Activated CD4-positive, alpha-beta T cell treated with anti-CD3 and anti-CD28 coated beads for 36 hours (primary cell): ENCODE results near the gene MATN1. TPM values are rescaled to one million over a fixed set of nuclear protein-coding genes. Genes with fewer than 3 reads are reported as not detected.

ENCODE experiments used
- ATAC-seq: fragments of 200-7000 bp; cut with Tn5 transposase; one replicate; pipeline ENCODE4 v1.10.0; 2021; ENCODE audit warnings: mild to moderate bottlenecking, moderate library complexity
- CTCF ChIA-PET: fragments of 350-600 bp; sonication (Branson Sonifier 250); formaldehyde crosslinking; loops from one replicate; lab custom pipeline; 2021; ENCODE audit warnings: antibody characterized with exemption; lab: Charles Lee
- POLR2A ChIA-PET: fragments of 350-600 bp; sonication (Branson Sonifier 250); formaldehyde crosslinking; loops from one replicate; lab custom pipeline; 2021; ENCODE audit warnings: antibody characterized with exemption, inconsistent platforms; lab: Charles Lee
- DNase-seq: peaks from one replicate; pipeline ENCODE4 v3.0.0-alpha.2; 2020
- H3K27ac Mint-ChIP-seq: one replicate; pipeline ENCODE4 v1.8.0; 2021; ENCODE audit warnings: mixed read lengths
- H3K27me3 Mint-ChIP-seq: one replicate; pipeline ENCODE4 v1.8.0; 2021; ENCODE audit warnings: mixed read lengths
- H3K36me3 Mint-ChIP-seq: one replicate; pipeline ENCODE4 v1.8.0; 2021; ENCODE audit warnings: low read depth, mixed read lengths
- H3K4me1 Mint-ChIP-seq: one replicate; pipeline ENCODE4 v1.8.0; 2021; ENCODE audit warnings: mixed read lengths
- H3K4me3 Mint-ChIP-seq: one replicate; pipeline ENCODE4 v1.8.0; 2021; ENCODE audit warnings: mild to moderate bottlenecking, moderate library complexity, mixed read lengths
- H3K9me3 Mint-ChIP-seq: one replicate; pipeline ENCODE4 v1.8.0; 2021; ENCODE audit warnings: low read depth, mixed read lengths
- intact Hi-C, 2 experiments: fragments of 100-400 bp; cut with DNase I in 1 of 2; cut with micrococcal nuclease in 1 of 2; formaldehyde crosslinking; loops; one replicate each; pipeline versions ENCODE4 v1.14.2 to v1.15.1; 2022 to 2024; cut with DNase I, micrococcal nuclease
- total RNA-seq, 2 experiments: library from RNA; stranded (reverse); gene quantifications; one replicate each; pipeline ENCODE4 v1.2.3, GENCODE V29; 2021

The MATN1 gene
- total RNA-seq, 2 experiments from 2014 or later: 0.32 to 0.43 TPM

GRCh38 chr1:30707412-30708360 is 15.7 kb downstream of the MATN1 start:
- intact Hi-C loops: loop anchor here (1.0 to 5.0 kb wide), 7 partner anchors 295 to 1471 kb away; partner anchors contain the start of gene PTPRU (in 1 of the 2)
- ChIA-PET CTCF (interaction anchor here (0.6 to 1.6 kb wide), 9 partner anchors 8 to 1473 kb away, joined by 3 to 5 read pairs (median 3); no protein-coding TSS in a partner anchor), POLR2A (no interaction called here)
- H3K4me3 Mint-ChIP-seq: no peak overlapping the region
- DNase-seq (peak; percentile 84), ATAC-seq (peak; percentile 91)
- H3K36me3 Mint-ChIP-seq: no peaks in the 10 kb centered on the region
- H3K4me1 Mint-ChIP-seq: no peaks in the 10 kb centered on the region
- peaks cover 2% of the 10 kb centered on the region for H3K27me3 Mint-ChIP-seq
- no peaks in the 10 kb centered on the region for H3K9me3 Mint-ChIP-seq
- H3K27ac Mint-ChIP-seq: no peak overlapping the region

- no peak for ATAC-seq
- ChIA-PET POLR2A (no interaction called here), CTCF (interaction anchor here (1.3 to 1.4 kb wide), 2 partner anchors 9 to 14 kb away, joined by 3 to 5 read pairs; no protein-coding TSS in a partner anchor)
- Mint-ChIP-seq H3K27me3 (peaks cover 2% of the 10 kb centered on the region), H3K4me1 (no peaks in the 10 kb centered on the region), H3K36me3 (no peaks in the 10 kb centered on the region), H3K4me3 (no peak overlapping the region), H3K27ac (no peak overlapping the region), H3K9me3 (no peaks in the 10 kb centered on the region)
- intact Hi-C loops: loop anchor here (5.0 kb wide), 2 partner anchors 294 to 909 kb away; no protein-coding TSS in a partner anchor
- DNase-seq: no peak
Measured at GRCh38 chr1:30706528-30706927, 16.9 kb downstream of the MATN1 start.

DNA sequence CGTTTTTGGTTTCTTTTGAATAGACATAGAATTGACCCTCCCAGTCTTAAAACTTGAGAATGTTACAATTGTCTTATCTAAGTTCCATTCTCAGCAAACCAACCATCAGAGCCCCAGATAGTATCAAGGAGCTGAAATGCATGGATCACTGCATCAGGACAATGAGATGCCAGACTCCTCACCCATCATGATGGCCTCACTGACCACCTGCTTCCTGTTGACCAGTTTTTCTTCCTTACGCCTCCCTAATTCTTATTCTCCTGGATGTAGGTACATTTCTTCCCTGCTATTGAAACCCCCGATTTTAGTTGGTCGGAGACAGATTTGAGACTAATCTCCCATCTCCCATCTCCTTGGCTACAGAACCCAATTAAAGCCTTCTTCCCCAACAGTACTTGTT is 17.7 kb downstream of the MATN1 start:
- ATAC-seq: no peak
- no peaks in the 10 kb centered on the region for H3K36me3 Mint-ChIP-seq
- no peak for DNase-seq
- no peaks in the 10 kb centered on the region for H3K4me1 Mint-ChIP-seq
- CTCF ChIA-PET: interaction anchor here (0.7 kb wide), 1 partner anchor 15 kb away, joined by 3 read pairs; no protein-coding TSS in a partner anchor
- H3K27ac Mint-ChIP-seq: no peak overlapping the region
- H3K4me3 Mint-ChIP-seq: no peak overlapping the region
- intact Hi-C loops: loop anchor here (5.0 kb wide), 2 partner anchors 293 to 908 kb away; no protein-coding TSS in a partner anchor
- peaks cover 2% of the 10 kb centered on the region for H3K27me3 Mint-ChIP-seq
- POLR2A ChIA-PET: no interaction called here
- no peaks in the 10 kb centered on the region for H3K9me3 Mint-ChIP-seq

- intact Hi-C loops: loop anchor here (5.0 kb wide), 2 partner anchors 293 to 908 kb away; no protein-coding TSS in a partner anchor
- H3K4me3 Mint-ChIP-seq: no peak overlapping the region
- POLR2A ChIA-PET: no interaction called here
- CTCF ChIA-PET: no interaction called here
- ATAC-seq: no peak
- no peaks in the 10 kb centered on the region for H3K4me1 Mint-ChIP-seq
- peaks cover 2% of the 10 kb centered on the region for H3K27me3 Mint-ChIP-seq
- no peak for DNase-seq
- H3K9me3 Mint-ChIP-seq: no peaks in the 10 kb centered on the region
- no peaks in the 10 kb centered on the region for H3K36me3 Mint-ChIP-seq
- H3K27ac Mint-ChIP-seq: no peak overlapping the region
Measured at GRCh38 chr1:30704765-30705509, 18.4 kb downstream of the MATN1 start.

DNA sequence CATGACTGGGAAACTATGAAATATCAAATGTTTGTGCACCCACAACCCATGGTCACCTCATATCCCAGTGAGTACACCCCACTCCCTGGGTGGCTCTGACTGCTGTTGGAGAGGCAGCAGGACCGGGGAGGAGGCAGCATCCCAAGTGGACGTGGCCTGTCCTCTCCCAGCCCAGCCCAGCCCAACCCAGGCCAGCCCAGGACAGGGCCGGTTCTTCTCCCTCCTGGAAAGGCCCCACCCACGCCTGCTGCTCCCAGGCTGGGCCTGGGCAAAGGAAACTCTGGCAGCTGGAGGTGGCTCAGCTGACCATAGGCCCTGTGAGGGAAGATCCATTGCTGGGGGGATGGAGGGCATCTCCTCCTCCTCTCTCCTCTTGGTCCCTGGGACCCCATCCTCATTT is 19.1 kb downstream of the MATN1 start:
- no peaks in the 10 kb centered on the region for H3K4me1 Mint-ChIP-seq
- CTCF ChIA-PET: interaction anchor here (0.7 kb wide), 1 partner anchor 210 kb away, joined by 3 read pairs; no protein-coding TSS in a partner anchor
- H3K27me3 Mint-ChIP-seq: peaks cover 2% of the 10 kb centered on the region
- POLR2A ChIA-PET: interaction anchor here (0.6 kb wide), 1 partner anchor 13 kb away, joined by 4 read pairs; no protein-coding TSS in a partner anchor
- no peak for DNase-seq
- no peak for ATAC-seq
- no peaks in the 10 kb centered on the region for H3K36me3 Mint-ChIP-seq
- H3K4me3 Mint-ChIP-seq: no peak overlapping the region
- H3K9me3 Mint-ChIP-seq: no peaks in the 10 kb centered on the region
- no peak overlapping the region for H3K27ac Mint-ChIP-seq
- intact Hi-C loops: no loop called here

DNA sequence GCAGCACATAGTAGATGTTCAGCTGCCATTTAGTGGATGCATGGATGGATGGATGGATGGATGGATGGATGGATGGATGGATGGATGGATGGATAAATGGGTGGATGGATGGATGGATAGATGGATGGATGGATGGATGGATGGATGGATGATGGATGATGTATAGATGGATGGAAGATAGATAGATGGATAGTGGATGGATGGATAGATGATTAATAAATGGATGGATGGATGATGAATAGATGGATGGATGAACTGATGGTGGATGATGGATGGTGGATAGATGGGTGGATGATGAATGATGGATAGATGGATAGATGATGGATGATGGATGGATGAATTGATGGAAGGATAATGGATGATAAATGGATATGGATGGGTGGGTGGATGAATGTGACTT is 20.6 kb downstream of the MATN1 start:
- Mint-ChIP-seq H3K4me3 (no peak overlapping the region), H3K4me1 (no peaks in the 10 kb centered on the region), H3K9me3 (no peaks in the 10 kb centered on the region), H3K27me3 (no peaks in the 10 kb centered on the region), H3K27ac (no peak overlapping the region), H3K36me3 (no peaks in the 10 kb centered on the region)
- POLR2A ChIA-PET: no interaction called here
- no peak for ATAC-seq
- intact Hi-C loops: no loop called here
- no peak for DNase-seq
- CTCF ChIA-PET: no interaction called here

- DNase-seq: no peak
- Mint-ChIP-seq H3K9me3 (no peaks in the 10 kb centered on the region), H3K36me3 (no peaks in the 10 kb centered on the region), H3K4me3 (no peak overlapping the region), H3K27ac (no peak overlapping the region), H3K4me1 (no peaks in the 10 kb centered on the region), H3K27me3 (no peaks in the 10 kb centered on the region)
- POLR2A ChIA-PET: no interaction called here
- ATAC-seq: peak; percentile 9
- CTCF ChIA-PET: interaction anchor here (0.6 kb wide), 1 partner anchor 160 kb away, joined by 4 read pairs; no protein-coding TSS in a partner anchor
- intact Hi-C loops: no loop called here
Measured at GRCh38 chr1:30701258-30701633, 22.1 kb downstream of the MATN1 start.

GRCh38 chr1:30700528-30701257 is 22.7 kb downstream of the MATN1 start:
- Mint-ChIP-seq H3K36me3 (no peaks in the 10 kb centered on the region), H3K27me3 (no peaks in the 10 kb centered on the region), H3K4me1 (no peaks in the 10 kb centered on the region), H3K4me3 (no peak overlapping the region), H3K9me3 (no peaks in the 10 kb centered on the region), H3K27ac (no peak overlapping the region)
- no peak for DNase-seq
- POLR2A ChIA-PET: no interaction called here
- ATAC-seq: no peak
- intact Hi-C loops: no loop called here
- CTCF ChIA-PET: interaction anchor here (0.6 kb wide), 1 partner anchor 160 kb away, joined by 4 read pairs; no protein-coding TSS in a partner anchor

- DNase-seq (no peak), ATAC-seq (no peak)
- intact Hi-C loops: no loop called here
- Mint-ChIP-seq H3K9me3 (no peaks in the 10 kb centered on the region), H3K27ac (no peak overlapping the region), H3K27me3 (peaks cover 3% of the 10 kb centered on the region), H3K4me1 (no peaks in the 10 kb centered on the region), H3K36me3 (no peaks in the 10 kb centered on the region), H3K4me3 (no peak overlapping the region)
- ChIA-PET CTCF (interaction anchor here (0.7 kb wide), 1 partner anchor 8 kb away, joined by 3 read pairs; no protein-coding TSS in a partner anchor), POLR2A (no interaction called here)
Measured at GRCh38 chr1:30699762-30700161, 23.6 kb downstream of the MATN1 start.

- Mint-ChIP-seq H3K4me3 (no peak overlapping the region), H3K27me3 (peaks cover 3% of the 10 kb centered on the region), H3K27ac (no peak overlapping the region), H3K36me3 (no peaks in the 10 kb centered on the region), H3K9me3 (no peaks in the 10 kb centered on the region), H3K4me1 (no peaks in the 10 kb centered on the region)
- DNase-seq: no peak
- no peak for ATAC-seq
- POLR2A ChIA-PET: no interaction called here
- intact Hi-C loops: no loop called here
- CTCF ChIA-PET: no interaction called here
Measured at GRCh38 chr1:30698401-30698981, 24.9 kb downstream of the MATN1 start.
